Germinal center (tissue), 1 donor: Measurements from ENCODE around the gene BRD7.
"Not testable (repeated sequence)": the region's sequence is repeated elsewhere in the genome, so short reads cannot be mapped to it uniquely, and the experiment has no call there.

ENCODE experiments used
- DNase-seq: peaks from one replicate; pipeline ENCODE4 v3.0.0; 2012; ENCODE audit warnings: mixed read lengths, low spot score

BRD7 gene

DNA sequence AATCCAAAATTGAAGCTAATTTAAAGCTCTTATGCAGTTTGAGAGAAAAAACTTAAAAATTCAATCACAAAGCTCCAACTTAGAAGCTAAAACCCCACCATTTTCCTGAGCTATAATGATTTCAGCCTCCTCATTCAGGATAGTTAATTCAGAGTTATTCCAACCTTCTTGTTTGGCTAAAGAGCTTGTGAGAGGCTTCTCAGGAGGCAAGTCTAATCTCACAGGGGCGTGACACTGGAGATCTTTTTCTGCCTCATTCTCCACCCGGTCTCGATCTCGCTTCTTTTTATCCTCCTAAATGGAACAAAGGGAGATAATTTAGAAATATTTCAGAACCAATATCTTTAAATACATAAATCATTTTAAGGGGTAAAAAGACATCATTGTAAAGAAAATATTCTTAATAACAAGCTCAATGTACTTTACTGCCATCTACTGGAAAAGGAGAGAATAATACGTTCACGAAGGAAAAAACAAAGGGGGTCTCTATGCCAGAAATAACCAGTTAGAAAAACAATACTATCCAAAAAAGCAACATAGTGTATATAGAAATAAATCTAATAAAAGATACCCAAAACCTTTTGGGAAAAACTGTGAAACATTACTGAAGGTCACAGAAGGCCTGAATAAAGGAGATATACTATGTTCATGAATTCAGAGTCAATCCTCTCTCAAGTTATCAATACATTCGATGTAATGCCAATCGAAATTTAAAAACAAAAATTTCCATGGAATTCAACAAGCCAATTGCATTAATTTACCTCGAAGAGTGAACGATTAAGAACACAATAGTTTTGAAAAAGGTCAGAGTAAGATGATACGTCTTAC lies 13.9 kb downstream of the BRD7 start:
- peak; percentile 39 for DNase-seq

DNA sequence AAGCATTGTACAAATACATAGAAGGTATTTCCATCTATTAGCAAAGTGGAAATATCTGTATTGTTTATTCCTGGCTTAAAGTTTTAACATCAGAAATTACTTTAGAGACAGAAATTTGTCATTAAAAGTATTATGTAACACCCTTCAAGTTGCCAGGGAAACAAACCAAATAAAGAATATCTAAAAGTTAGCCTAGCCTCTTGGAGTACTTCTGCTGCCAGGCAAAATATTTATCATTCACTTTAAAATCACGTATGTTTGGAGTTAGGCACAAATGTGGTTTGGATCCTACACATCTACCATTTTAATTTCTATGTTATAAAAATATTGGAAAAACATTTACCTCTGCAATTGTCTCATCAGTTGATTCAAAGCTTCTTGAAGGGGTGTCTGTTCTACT lies 14.7 kb downstream of the BRD7 start:
- DNase-seq: no peak

DNA sequence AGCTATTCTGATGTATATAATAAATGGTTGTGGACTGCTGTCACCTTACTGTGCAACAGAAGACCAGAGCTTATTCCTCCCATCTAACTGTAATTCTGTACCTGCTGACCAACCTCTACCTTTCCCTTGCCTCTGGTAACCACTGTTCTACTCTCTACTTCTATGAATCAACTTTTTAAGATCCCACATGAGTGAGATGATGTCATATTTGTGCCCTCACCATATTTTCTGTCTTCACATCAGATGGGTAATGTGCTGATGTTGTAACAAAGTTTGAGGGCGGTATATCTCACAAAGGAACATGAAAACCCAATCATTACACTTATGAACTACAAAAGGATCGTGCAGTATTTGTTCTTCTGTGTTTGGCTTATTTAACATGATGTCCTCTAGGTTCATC lies 16.8 kb downstream of the BRD7 start:
- no peak for DNase-seq

DNA sequence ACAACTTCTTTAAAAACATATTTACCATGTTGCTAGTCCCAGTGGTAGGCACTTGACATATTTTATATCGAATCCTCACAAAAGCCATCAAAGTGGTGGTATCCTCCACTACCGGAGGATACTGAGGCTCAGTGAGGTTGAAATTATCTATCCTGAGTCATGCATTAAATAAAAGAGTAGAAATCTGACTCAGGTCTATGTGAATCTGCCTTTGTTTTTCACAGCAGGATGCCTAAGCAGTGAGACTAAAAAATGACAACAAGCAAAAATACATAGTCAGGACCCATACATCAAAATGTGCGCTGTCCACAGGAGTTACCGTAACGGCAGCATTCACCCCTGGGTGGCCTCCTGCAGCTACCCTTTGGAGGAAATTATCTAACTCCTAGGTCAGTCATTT lies 17.7 kb downstream of the BRD7 start:
- DNase-seq: no peak

DNA sequence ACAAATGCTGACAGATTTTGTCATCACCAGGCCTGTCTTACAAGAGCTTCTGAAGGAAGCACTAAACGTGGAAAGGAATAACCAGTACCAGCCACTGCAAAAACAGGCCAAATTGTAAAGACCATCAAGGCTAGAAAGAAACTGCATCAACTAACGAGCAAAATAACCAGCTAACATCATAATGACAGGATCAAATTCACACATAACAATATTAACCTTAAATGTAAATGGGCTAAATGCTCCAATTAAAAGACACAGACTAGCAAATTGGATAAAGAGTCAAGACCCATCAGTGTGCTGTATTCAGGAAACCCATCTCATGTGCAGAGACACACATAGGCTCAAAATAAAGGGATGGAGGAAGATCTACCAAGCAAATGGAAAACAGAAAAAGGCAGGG lies 23.6 kb downstream of the BRD7 start:
- DNase-seq: not testable (repeated sequence)

DNA sequence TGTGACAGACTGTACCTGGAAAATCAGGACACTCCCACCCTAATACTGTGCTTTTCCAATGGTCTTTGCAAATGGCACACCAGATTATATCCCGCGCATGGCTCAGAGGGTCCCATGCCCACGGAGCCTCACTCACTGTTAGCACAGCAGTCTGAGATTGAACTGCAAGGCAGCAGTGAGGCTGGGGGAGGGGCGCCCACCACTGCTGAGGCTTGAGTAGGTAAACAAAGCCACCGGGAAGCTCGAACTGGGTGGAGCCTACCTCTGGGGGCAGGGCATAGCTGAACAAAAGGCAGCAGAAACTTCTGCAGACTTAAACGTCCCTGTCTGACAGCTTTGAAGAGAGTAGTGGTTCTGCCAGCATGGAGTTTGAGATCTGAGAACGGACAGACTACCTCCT lies 25.2 kb downstream of the BRD7 start:
- DNase-seq: not testable (repeated sequence)

DNA sequence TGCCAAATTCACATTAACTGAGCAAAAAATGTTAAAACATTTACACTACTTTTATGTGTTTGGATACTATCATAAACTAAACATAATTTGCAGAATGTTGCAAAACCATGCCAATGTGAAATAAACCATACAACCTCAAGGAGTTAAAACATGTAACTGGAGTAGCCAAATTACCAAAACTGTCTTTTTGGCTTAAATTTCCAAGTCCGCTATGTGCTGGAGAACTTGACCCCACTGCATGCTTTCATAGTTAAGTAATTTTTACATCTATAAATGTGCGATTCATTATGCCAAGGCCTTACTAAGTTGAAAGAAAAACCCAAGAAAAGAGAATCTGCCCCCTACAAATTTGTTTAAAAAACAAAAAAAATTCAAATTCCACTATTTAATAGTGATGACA lies 28.2 kb downstream of the BRD7 start:
- no peak for DNase-seq

DNA sequence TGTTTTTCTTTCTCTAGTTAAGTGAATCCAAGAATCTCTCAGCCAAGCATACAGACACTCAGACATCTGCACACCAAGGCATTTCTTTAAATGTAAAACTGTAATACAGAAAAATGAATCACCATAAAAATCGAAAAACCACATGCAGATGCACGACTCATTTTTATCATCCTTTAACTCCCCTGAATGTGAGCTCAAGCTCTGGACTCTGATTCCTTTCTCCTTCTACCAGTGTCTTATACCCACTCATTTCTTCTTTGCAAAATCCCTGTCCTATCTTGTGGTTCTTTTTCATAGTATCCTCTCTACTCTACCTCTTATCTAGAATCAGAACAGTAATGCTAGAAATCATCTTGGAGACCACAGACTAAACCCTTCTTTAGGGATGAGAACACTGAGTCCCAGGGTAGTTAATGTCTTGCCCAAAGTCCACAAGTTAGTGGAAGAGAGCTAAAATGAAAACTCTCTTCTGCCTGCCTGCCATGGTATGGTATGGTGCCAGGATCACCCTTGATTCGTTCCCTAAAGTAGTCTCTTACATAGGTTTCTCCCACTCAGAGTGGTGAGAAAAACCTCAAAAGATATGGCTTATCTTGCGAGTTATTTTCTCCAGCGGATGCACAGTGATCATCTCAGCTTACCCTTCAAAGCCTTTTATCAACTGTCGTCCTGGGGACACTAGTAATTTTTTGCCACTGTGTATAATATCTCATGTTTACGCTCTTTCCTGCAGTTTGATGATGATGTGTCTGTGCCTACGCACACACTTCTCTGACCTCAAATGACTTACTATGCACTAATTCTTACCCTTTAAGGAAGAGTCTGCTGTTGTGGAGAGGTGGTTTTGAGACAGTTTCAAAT lies 30.2 kb downstream of the BRD7 start:
- no peak for DNase-seq

DNA sequence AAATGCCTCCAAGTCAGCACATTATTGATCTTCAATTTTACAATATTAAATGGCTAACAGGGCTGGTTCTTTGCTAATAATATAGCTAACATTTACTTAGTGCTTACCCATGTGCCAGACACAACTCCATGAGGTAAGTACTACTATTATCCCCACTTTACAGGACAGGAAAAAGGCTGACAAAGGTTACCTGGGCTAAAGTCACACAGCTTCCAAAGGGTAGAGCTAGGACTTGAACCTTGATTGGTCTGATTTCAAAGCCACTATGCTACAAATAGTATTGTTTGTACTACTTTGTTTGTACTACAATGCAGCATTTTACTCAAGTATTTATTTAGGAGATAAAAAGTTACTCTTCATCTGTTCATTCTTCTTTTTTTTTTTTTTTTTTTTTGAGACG lies 31.9 kb downstream of the BRD7 start:
- DNase-seq: no peak

DNA sequence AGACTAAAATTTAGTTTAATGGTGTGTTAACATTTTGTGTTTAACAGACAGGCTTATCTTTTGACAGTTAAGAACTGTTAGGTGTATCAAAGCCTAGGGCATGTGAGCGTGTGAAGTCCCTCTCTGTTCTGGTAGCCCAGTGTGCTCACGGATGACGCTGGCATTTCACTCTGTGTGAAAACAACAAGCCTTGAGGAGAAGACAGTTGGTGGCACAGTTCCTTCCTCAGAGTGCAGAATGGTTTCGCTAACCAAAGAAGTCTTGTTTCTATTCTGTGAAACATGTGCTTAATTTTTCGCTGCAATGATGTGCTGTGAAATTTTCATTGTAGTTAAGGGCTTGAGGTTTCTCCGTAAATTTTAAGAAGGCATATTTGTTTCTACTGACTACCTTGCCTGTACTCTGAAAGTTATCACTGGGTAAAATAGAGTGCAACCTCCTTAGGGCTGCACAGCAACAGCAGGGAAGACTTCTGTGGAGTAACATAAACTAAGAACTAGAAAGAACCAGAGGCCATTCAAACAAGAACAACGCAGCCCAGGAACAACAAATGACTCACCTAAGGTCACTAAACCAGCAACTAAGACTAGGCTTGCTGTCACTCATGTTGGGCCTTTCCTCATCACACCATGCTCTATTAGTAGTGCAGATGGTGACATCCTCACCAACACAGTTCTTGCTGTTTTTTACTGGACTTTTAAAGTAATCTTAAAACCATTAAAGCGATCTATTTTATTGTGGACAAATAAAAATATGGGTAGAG lies 33.4 kb downstream of the BRD7 start:
- no peak for DNase-seq

DNA sequence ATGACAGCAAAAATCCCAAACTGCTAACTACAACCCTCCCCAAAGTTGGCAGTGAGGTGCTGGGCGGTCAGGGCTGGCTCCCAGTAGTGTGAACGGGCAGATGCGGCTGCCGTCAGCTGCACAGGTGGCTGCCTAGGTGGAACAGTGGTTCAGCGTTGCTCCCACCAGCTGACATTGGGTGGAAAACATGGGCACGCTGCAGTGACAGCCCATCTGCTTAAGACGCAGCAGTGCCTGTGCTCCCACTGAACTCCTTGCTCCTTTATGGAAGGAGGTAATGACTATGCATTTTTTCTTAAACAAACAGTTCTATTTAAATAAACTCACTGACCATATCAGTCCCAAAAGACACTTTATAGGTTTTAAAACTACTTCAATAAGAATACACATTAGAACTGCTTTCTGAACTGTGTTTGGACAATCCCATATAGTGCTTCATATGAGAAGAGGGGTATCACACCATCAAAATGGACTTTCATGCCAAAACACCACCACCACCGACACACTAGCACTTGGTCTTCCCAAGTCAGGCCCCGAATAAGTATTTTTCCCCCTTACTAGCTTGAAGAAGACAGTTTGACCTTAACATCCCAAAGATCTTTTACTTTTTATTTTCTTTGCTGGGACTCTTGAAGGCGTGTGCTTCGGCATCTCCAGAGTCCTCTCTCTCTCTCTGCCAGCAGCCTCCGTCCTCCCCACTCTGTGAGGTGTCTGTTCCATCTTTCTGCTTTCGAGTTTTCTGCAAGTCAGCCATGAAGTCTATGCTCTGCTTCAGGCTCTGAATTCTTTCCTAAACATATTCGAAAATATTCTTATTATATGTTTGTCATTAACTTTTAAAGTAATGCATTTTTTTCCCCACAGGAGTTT lies 34.4 kb downstream of the BRD7 start:
- no peak for DNase-seq

DNA sequence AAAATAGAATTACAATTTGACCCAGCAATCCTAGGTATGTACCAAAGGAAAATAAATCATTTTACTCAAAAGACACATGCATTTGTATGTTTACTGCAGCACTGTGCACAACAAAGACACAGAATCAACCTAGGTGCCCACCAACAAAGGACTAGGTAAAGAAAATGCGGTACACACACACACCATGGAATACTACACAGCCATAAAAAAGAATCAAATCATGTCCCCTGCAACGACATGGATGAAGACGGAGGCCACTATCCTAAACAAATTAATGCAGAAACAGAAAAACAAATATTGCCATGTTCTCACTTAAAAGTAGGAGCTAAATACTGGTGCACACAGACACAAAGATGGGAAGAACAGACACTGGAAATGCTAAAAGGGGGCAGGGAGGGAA lies 36.2 kb downstream of the BRD7 start:
- no peak for DNase-seq

DNA sequence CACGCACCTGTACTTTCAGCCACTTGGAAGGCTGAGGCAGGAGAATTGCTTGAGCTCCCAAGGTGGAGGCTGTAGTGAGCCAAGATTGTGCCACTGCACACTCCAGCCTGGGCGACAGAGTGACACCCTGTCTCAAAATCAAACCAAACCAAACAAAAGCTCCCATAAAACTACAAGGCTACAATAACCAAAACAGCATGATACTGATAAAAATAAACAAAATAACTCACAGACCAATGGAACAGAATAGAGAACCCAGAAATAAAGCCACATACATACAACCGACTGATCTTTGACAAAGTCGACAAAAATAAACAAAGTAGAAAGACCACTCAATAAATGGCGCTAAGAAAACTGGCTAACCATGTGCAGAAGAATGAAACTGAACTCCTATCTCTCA lies 37.2 kb downstream of the BRD7 start:
- no peak for DNase-seq

DNA sequence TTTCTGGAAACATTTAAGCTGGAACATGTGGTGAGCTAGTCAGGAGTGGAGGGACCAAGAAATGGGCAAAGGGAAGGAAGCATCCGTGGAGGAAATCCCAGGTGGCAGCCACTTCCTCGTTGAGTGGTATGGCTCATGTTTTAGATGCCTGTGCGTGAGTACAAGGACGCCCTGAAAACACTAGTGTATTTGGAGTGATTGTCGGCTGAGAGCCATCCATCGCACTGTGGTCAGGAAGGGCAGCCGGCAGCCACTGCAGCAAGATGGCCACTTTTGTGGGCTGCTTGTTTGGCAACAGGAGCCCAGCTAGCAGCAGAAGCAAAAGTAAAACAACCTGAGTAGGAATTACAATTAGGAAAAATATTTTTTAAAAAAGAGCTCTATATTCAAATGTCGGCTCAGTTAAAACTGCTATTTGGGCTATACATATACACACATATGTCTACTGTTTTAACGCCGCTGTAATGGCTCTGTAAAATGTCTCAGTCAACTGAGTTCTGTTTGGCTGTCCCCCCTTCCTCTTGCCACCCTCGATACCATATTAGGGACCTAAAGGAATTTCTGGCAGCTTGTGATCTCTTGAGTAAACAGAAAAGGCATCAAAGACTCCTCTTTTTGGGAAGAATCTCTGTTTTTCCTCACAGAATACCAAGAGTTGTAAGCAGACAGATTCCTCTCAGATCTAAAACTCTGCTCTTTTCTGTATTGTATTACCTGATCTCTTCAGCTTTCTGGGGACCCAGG lies 39.2 kb downstream of the BRD7 start:
- DNase-seq: no peak

DNA sequence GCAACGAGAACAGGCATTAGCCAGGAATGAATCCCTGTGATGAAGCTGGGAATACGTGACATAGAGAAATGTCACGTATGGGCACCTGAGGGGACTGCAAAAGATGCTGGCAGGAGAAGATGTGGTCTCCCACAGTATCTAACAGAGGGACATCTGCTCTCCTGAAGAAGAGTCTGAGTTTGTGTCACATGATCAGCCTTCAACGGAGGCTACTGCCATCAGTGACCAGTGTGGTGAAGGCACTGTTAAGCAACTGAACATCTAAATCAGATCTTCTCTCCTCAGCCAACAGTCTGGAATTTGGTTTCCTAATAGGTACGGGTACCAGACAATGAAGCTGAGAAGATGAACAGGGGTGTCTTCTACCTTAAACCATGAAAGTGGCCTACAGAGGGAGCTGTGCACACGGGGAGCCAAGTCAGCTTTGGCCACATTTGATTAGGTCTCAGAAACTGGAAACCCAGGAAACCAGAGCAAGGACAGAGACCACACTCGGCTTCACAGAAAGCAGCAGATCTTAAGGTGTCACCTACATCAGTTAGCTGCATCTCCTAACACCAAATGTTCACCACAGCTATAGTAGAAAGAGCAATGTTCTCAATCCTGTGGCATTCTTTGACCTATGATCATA lies 41.8 kb downstream of the BRD7 start:
- peak; percentile 27 for DNase-seq

DNA sequence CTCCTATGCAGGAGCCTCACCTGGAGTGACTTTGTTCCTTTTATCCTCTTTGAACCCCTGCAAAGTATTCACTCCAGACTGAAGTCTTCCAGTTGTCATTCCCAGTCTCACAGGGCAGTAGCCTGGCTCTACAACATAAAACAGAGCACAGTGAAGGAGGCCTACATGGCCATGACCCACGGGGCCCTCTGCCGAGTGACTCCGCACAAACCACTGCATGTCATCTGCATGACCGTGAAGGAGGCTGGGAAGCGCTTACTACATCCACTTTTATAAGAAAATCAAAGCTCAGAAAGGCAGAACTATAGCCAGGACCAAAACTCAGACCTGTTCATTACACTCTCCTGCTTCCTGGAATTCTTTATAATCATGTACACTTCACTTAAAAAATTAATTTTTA lies 42.5 kb downstream of the BRD7 start:
- no peak for DNase-seq

DNA sequence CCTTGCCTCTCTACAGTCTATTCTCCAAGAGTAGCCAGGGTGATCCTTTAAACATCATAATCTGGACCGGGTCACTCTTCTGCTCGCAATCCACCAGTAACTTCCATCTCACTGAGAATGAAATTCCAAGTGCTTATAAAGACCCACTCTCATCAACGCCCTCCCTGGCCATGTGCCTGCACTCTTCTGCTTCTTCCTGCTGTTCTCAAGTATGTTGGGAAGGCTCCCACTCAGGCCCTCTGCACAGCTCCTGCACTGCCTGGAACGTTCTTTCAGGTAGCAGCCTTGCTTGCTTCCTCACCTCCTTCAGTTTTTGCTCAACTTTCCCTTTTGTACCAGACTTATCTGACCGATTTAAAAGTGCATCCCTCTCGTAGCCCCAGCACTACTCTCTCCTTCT lies 44.4 kb downstream of the BRD7 start:
- DNase-seq: no peak

DNA sequence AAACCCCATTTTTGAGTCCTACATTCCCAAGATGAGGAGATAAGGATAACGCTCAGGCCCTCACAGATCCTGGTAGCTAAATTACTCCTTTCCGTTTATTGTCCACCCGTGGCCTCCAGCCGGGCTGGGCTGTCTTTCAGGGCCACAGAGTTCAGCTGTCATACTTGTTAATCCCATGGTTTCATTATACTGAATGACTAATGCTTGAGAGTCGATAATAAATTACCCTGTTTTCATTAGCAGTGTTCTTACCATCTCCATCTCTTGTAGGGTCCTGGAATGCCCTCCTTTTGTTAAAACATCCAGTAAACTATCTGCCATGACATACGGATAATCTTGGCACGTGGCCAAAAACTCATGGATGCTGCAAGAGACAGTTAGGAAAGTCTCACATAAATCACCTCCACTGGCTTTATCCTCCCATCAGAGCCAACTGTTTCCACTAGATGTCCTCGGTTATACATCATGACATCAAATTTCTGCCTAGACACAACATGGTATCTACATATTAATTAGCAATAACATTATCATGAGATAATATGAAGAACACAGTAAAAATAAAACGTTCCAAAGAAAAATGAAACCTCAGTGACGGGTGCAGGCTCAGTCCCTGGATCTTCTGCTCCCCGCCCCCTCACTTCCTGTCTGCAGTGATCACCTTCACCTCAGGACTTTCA lies 45.3 kb downstream of the BRD7 start:
- no peak for DNase-seq

DNA sequence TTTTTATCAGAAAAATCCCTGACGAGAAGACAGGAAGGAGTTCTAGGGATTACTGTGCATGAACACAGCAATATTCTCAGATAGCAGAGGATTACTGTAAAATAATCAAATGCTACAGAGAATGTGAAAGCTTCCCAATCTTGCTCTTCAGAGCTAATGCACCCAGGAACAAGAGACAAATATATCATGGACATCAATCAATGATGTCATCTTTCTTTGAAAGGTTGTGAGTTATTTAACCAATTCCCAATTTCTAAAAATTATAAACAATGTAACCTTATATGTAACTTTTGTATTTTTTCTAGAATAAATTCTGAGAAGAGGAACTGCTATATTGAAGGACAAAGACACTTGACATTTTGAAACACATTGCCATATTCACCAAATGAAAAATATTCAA lies 46.5 kb downstream of the BRD7 start:
- no peak for DNase-seq

DNA sequence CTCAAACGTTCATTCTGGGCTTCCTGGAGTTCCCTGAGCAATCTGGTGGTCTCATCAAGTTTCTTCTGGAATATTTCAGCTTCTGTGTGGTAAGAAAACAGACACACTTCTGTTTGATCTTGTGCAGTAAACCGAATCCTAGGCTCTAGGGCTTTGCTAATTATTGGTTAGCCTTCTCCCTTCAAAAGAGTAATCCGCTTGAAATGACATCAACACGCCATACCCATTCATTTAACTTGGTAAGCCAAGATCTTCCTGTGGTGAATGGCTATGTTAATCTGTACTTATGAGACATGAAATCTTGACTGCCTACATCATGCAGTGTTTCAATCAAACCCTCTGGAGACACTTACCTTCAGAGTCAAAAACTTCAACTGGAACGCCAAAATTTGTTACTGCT lies 48.5 kb downstream of the BRD7 start:
- DNase-seq: no peak
